Muscle of back (tissue), 13 donors: ENCODE results near the gene ADIPOQ. TPM values are rescaled to one million over a fixed set of nuclear protein-coding genes. Genes with fewer than 3 reads are reported as not detected.
"Not testable (repeated sequence)": the region's sequence is repeated elsewhere in the genome, so short reads cannot be mapped to it uniquely, and the experiment has no call there.

Experiments used
- DNase-seq, 3 donors: peaks; one replicate each; pipeline versions ENCODE4 v3.0.0 to v3.0.0-alpha.2; 2013
- long read RNA-seq, 9 donors: transcript quantifications; one replicate each; lab custom pipeline, GENCODE V29; 2026
- polyA plus RNA-seq, 10 donors: library from polyadenylated mRNA; unstranded; fragments of 120-200 nt; gene quantifications; one replicate each; pipeline ENCODE4 v1.2.1, GENCODE V29; 2013; ENCODE audit not compliant: insufficient read length in 10 of 10

Gene ADIPOQ
- 1 to 10 TPM in 1 of 10 donors, under 1 TPM in 3, not detected in 6; 0.03 to 2.8 (median 0.27) TPM for polyA plus RNA-seq
- long read RNA-seq, donor 1 = 0 reads
- long read RNA-seq, donor 2 = 0 reads
- long read RNA-seq, donor 3 = 0 reads
- long read RNA-seq, donor 4 = 0 reads
- long read RNA-seq, donor 5 = 0 reads
- long read RNA-seq, donor 6 = 0 reads
- long read RNA-seq, donor 7 = 0 reads
- long read RNA-seq, donor 8 = 0 reads
- long read RNA-seq, donor 9 = 0 reads

GRCh38 chr3:186842426-186843038 is at the start of gene ADIPOQ:
Gene ADIPOQ, plus strand, starts transcription at chr3:186842710. Its CDS starts 10,349 bp downstream, at chr3:186853059.
- no peak for DNase-seq

DNA sequence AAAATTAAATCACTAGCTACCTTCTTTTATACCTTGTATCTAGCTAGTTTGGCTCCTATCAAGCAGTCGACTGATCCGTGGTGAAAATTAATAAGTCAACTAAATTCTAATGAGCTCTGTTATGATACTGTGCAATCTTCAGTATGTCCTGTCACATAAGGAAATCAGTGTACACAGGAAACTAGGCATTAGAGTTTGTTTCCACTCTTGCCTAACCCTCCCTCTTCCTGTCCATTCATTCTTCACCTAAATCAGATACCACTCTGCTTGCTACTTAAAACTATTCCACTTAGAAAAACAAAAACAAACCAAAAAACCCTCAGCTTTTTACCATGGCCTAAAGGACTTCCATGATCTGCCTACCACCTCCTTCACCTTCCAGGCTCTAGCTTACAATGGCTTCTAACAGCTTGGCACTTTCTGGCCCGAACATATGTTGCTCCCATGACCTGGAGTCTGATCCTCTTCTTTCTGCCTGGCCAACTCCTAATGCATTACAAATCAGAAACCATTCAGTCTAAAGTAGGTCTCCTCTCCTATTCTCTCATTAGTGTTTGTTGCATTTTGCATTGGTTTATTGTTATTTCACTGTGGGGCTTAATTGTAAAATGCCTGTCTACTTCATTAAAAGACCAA is 44.2 kb upstream of the ADIPOQ start:
- no peak for DNase-seq

- DNase-seq = no peak
Observed at GRCh38 chr3:186800285-186800684, 42.2 kb upstream of the ADIPOQ start.

DNA sequence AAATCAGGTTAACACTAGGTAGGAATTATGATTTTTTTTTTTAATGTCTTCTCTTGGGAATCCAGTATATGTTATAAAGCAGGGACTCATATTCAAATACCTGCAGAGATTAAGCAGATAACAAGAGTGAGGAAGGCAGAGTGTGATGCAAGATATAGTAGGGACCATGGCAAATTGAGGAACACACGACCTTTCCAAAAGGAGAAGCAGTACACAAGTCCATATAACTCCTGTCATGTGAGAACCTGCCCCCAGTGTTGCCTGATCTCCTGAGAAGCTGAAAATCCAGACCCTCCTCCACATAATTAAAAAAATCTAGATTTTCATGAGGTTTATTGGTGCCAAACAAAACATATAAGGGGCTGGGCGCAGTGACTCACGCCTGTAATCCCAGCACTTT is 39.8 kb upstream of the ADIPOQ start:
- no peak for DNase-seq

DNA sequence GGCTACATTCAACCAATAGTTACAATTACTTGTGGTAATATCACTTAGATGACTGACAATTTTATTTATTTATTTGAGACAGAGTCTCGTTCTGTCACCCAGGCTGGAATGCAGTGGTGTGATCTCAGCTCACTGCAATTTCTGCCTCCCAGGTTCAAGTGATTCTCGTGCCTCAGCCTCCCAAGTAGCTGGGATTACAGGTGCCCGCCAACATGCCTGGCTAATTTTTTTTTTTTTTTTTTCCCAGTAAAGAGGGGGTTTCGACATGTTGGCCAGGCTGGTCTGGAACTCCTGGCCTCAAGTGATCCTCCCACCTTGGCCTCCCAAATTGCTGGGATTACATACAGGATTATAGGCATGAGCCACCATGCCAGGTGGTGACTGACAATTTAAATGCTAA is 39.1 kb upstream of the ADIPOQ start:
- not testable (repeated sequence) for DNase-seq

DNA sequence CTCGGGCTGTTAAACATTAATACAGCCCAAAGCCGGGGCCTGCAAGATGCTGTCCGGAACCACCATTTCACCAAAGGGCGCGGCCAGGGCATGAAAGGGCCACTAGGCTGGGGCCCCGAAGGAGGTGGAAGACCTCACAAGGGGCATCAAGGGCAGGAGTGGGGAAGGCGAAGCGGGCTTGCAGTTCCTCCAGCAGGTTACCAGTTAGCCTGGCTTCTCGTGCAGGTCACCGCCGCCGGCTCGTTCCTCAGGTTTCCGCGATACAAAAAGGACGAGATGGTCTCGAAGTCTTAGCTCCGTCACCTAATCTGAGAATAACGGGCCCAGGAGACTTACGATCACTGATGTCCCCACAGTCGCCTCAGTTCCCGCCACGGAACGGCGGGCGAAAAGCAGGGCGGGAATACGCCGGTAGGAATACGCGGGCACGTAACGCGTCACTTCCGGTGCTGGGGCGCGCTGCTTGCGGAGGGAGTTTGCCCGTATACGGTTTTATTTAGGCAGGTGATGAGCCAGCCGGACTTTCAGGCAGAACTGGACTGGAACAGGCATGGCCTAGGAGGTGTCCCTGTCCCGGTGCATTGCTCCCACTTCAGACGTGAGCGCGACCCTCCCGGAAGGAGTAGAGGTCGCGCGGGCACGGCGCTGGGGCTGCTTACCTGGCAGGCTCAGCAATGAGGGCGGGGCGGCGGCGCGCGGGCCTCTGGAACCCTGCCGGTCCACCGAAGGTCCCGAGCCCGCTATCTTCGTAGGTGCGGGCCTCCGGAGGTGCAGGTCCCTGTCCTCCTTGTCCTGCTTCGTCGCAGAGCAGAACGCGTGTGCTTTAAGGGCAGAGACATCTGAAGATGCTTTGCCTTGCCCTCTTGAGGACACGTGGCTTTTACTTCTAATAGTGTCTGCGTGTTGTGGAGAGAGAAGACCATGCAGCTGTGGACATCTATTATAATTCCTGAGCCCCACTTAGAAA is 36.1 kb upstream of the ADIPOQ start, which contains the start of gene RFC4:
TSS of gene RFC4 (minus strand) at position 394 of the 967 bp plus-strand sequence. CDS start 1,769 bp downstream, outside the sequence.
- peak; percentile 75 to 94 (median 88) for DNase-seq

GRCh38 chr3:186807231-186807630 is 35.3 kb upstream of the ADIPOQ start:
- no peak for DNase-seq

DNA sequence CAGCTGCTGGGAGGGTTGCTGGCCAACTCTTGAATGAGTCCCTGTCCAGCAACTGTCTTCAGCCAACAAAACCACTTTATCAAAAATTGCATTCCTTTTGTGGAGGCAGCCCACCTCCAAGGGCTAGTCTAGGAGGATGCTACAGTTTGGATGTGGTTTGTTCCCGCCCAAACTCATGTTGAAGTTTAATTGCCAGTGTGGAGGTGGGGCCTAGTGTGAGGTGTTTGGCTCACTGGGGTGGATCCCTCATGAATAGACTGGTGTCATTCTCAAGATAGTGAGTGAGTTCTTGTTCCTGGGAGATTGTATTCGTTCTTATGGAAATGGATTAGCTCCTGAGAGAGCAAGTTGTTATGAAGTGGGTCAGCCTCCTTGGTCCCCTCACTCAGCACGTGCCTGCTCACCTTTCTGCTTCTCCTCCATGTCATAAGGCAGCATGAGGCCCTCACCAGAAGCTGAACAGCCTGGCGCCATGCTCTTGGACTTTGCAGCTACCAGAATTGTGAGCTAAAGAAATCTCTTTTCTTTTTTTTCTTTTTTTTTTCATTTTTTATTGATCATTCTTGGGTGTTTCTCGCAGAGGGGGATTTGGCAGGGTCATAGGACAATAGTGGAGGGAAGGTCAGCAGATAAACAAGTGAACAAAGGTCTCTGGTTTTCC is 32.0 kb upstream of the ADIPOQ start:
- DNase-seq = no peak

DNA sequence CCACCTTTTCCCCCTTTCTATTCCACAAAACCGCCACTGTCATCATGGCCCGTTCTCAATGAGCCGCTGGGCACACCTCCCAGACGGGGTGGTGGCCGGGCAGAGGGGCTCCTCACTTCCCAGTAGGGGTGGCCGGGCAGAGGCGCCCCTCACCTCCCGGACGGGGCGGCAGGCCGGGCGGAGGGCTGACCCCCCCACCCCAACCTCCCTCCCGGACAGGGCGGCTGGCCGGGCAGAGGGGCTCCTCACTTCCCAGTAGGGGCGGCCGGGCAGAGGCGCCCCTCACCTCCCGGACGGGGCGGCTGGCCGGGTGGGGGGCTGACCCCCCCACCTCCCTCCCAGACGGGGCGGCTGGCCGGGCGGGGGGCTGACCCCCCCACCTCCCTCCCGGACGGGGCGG is 31.2 kb upstream of the ADIPOQ start:
- not testable (repeated sequence) for DNase-seq

- DNase-seq = no peak
Observed at GRCh38 chr3:186814100-186814499, 28.4 kb upstream of the ADIPOQ start.

DNA sequence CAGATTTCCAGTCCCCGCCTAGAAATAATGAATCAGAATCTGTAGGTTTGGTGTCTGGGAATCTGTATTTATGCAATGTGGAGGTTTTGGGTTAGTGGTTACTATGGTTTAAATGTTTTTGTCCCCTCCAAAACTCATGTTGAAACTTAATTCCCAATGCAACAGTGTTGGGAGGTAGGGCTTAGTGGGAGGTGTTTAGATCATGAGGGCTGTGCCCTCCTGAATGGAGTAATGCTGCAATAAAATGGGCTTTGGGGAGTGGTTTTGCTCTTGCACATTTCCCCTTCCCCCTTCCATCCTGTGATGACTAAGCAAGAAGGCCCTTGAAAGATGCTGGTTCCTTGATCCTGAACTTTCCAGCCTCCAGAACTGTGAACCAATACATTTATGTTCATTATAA is 27.1 kb upstream of the ADIPOQ start:
- DNase-seq = peak in 1 of 3 donors; percentile 56

DNA sequence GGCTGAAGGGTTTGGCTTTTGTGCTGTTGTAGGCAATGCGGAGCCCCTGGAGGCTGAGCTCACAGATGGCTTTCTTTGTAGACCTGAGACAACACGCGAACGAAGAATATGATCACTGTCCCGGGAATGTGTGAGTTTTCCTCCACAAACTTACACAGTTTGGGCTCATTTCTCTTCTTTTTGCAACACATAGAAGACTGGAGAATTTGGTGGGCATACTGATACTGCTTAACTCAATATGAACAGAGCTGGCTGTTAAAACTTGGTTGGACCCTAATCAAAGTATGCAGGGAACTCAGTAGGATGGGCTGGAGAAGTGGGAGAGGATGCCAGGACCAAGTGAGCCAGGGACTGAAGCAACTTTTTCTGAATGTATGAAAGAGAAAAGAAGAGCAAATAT is 24.0 kb upstream of the ADIPOQ start:
- no peak for DNase-seq

- DNase-seq = no peak
Observed at GRCh38 chr3:186818956-186819355, 23.6 kb upstream of the ADIPOQ start.

DNA sequence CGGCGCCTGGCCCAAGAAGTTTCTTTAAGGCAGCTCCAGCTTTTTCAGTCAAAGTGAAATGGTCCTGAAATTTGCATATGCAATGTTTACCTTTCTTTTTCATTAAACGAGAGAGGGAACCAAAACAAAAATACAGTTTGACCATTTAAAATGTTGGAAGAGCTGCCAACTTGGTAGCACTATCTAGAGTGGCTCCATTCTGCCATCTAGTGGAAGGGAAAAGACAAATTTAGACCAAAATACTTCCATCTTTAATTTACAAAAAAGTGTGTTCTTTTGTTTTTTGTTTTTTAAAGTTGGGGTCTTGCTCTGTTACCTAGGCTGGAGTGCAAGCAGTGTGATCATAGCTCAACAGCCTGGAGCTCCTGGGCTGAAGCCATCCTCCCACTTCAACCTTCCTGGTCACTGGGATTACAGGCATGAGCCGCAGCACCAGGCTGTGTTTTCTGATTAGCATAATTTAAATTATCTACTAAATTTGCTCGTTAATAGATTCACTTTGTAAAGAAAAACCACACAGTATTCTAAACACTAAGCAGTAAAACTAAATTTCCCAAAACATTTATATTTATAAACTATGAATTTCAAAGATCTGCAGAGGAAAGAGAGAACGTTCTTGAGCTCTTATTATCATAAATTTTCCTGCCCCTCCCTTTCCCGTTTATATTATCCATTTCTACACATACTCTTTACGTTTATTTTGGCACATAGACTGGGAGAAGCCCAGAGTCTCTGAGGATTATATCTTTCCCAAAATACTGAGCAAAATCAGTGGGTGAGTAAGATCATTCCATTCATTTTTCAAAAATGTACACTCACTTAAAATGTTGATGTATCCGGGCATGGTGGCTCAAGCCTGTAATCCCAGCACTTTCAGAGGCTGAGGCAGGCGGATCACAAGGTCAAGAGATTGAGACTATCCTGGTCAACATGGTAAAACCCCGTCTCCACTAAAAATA is 20.8 kb upstream of the ADIPOQ start:
- DNase-seq = peak; percentile 27 to 64 (median 55)

GRCh38 chr3:186822388-186822759 is 20.1 kb upstream of the ADIPOQ start:
- not testable (repeated sequence) for DNase-seq

GRCh38 chr3:186823386-186823785 is 19.1 kb upstream of the ADIPOQ start:
- no peak for DNase-seq

DNA sequence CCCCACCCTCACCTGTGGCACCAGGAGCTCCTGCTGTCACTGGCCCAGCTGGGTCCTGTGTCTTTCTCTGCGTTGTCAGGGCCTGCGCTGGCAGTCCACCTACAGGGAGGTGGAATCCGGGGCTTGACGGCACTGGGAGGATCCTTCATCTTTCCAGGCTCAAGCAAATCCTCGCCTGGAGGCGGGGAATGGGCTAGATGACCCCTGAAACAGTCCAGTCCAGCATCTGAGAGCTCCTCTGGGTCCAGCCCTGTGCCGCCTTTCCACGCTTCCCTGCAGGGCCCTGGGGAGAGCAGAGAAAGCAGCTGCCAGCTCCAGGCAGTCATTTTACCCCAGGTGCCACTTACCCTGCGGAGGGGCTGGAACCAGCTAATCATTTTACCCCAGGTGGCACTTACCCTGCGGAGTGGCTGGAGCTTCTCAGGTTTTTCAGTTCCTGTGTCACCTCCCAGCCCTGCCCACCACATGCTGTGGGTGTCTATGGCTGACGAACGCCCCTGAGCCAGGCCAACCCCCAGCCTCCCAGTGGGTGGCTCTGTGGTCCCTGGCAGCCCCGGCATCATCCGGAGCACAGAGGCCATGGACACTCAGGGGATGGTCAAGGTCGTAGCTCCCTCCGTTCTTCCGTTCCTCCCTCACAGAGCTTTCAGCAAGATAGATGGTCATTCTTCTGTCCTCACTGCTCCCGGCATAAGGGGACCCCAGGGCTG is 17.9 kb upstream of the ADIPOQ start:
- no peak for DNase-seq

GRCh38 chr3:186825294-186825821 is 17.2 kb upstream of the ADIPOQ start:
- DNase-seq = peak in 2 of 3 donors; percentile 34 to 37

DNA sequence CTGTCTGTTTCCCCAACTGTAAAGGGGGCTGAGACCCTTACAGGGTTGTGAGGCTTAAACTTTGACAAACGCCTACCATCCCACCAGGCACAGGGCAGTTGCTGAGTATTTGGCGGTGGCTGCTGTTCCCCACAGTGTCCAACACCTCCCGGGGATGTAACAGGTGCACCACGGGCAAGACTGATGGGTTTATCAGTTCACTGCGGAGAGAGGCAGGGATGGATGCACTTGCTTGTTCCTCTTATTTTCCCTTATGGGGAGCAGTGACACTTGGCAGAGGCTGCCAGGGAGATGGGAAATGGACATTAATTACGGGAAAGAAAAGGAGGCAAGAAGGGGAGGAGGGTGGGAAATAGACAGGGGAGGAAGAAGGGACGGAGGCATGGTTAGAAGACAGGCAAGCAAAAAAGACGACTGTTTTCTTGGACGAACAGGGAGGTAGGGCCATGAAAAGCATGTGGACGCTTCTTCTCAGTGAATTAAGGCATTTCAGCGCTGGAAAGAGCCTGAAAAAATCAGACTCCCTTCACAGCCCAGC is 16.6 kb upstream of the ADIPOQ start:
- DNase-seq = peak in 1 of 3 donors; percentile 19
